NCI-H128 (cell line): ENCODE results near the gene NEK2.
"Not testable (repeated sequence)": the region's sequence is repeated elsewhere in the genome, so short reads cannot be mapped to it uniquely, and the experiment has no call there.

Experiments used
- DNase-seq: peaks from one replicate; lab custom pipeline; 2025; ENCODE audit not compliant: unreplicated experiment; lab: John Stamatoyannopoulos, UW

Gene NEK2

GRCh38 chr1:211652371-211652770 is 23.1 kb downstream of the NEK2 start:
- DNase-seq, result no peak

DNA sequence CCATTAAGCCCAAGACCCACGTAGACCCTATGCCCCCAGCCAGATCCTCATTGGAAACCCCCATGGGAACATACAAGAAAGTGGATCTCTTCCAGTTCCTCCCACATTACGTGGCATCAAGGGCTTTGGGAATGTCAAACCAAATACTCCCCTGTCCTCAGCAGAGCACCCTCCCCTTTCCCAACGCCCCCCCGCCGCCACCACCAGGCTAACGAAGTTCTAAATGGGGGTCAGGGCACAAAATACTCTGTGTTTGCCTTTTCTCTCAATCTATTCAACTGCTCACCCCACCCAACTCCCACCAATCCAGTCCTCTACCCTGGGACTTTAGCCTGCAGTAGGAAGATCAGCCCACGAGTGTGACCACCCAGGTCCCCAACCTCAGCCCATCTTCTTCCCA is 24.5 kb downstream of the NEK2 start:
- DNase-seq, result no peak

- no peak for DNase-seq
Observed at GRCh38 chr1:211648980-211649934, 26.2 kb downstream of the NEK2 start.

- DNase-seq, result no peak
Observed at GRCh38 chr1:211648336-211648735, 27.1 kb downstream of the NEK2 start.

DNA sequence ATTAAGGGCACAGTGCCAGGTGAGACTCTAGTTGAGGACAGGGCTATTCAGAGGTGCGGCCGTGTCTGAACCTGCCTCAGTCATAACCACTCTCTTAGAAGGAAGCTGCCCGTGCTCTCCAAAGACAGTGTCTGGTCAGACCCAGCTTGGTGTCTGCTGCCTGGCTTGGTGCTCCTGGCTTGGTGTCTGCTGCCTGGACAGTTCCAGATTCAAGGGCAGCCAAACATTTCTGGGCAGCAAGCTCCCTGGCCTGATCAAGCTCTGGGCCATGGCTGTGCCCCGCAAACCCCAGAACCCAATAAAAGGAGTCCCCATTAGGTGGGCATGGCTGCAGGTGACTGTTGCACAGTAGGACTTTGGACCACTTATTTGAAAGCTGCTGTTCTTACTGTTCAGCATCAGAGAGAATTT is 27.7 kb downstream of the NEK2 start:
- DNase-seq, result no peak

- DNase-seq, result no peak
Observed at GRCh38 chr1:211646566-211646965, 28.9 kb downstream of the NEK2 start.

DNA sequence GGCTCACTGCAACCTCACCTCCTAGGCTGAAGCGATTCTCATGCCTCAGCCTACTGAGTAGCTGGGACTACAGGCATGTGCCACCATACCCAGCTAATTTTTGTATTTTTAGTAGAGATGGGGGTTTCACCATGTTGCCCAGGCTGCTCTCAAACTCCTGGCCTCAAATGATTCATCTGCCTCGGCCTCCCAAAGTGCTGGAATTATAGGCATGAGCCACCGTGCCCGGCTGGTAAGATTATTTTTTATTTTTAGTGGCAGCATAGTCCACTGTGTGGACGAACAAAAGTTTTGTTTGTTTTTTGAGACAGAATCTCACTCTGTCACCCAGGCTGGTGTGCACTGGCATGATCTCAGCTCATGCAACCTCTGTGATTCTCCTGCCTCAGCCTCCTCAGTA is 29.8 kb downstream of the NEK2 start:
- not testable (repeated sequence) for DNase-seq

GRCh38 chr1:211644653-211645052 is 30.8 kb downstream of the NEK2 start:
- DNase-seq, result no peak

GRCh38 chr1:211643324-211644212 is 31.9 kb downstream of the NEK2 start:
- DNase-seq, result peak; percentile 50

DNA sequence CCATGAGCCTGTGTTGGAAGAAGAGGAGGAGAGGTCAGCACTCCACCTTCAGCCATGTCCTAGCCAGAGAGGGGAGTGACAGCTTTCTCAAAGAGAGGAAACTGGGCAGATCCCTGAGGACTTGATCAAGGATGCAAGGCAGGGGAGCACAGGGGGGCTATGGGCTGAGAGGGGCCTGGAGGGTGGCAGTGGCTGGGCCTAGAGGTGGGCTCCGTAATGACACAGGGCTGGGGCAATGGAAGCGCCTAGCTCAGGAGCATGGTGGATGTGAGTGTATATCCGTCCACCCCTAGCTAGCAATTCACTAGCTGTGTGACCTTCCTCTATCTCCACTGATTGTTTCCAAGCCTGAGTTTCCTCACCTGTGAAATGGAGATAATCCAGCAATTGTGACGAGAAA is 32.6 kb downstream of the NEK2 start:
- no peak for DNase-seq

GRCh38 chr1:211641942-211642341 is 33.5 kb downstream of the NEK2 start:
- no peak for DNase-seq

DNA sequence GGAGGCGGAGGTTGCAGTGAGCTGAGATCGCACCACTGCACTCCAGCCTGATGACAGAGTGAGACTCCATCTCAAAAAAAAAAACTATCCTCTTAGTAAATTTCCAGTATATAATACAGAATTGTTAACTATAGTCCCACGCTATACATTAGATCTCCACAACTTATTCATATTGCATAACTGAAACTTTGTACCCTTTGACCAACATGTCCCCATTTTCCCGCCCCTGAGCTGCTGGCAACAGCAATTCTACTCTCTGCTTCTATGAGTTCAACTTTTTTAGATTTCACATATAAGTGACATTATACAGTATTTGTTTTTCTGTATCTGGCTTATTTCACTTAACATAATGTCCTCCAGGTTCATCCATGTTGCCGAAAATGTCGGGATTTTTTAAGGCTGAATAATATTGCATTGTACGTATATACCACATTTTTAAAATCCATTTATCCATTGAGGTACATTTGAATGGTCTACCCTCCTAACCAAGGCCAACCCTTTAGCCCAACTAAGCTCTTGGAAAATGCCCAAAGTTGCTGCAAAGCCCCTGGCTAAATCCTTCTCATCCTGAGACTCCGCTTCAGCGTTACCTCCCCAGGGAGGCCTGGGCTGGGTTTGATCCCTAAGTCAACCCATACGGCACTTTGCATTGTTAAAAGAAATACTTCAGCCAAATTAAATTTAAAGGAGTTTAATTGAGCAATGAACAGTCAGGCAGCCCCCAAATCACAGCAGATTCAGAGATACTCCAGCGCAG is 34.2 kb downstream of the NEK2 start:
- no peak for DNase-seq

- DNase-seq, result no peak
Observed at GRCh38 chr1:211640301-211640630, 35.2 kb downstream of the NEK2 start.

GRCh38 chr1:211639475-211640300 is 35.7 kb downstream of the NEK2 start:
- DNase-seq, result no peak

- DNase-seq, result no peak
Observed at GRCh38 chr1:211638689-211639101, 36.7 kb downstream of the NEK2 start.

DNA sequence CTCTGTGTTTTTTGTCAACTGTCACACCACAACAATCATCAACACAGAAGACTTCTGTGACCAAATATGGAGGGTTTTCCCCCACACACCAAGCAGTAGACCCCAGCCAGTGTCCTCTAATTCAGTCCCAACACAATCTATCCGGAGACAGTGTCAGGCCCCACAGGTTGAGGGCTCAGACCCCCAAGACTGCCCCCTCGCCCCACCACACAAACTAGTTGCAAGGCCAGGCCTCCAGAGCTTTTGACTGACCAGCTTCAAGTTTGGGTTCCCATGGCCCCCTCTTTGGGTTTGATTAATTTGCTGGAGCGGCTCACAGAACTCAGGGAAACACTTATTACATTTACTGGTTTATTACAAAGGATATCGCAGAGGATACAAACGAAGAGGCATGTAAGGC is 37.2 kb downstream of the NEK2 start:
- DNase-seq, result no peak

DNA sequence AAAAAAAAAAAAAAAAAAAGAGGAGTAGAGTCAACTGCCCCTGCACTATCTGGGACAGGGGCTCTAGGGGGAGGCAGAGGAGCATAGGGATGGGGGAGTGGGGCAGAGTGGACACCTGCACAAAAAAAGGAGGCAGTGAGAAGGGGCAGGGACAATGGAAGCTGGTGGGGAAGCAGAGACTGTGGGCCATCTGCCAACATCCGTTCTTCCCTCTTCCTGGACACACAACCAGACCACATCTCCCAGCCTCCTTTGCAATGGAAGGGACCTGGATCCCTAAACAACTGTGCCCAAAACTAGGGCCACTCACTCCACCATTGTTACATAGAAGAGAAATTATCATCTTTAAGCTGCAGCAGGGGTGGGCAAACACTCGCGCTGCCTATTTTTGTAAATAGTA is 38.4 kb downstream of the NEK2 start:
- DNase-seq, result no peak

DNA sequence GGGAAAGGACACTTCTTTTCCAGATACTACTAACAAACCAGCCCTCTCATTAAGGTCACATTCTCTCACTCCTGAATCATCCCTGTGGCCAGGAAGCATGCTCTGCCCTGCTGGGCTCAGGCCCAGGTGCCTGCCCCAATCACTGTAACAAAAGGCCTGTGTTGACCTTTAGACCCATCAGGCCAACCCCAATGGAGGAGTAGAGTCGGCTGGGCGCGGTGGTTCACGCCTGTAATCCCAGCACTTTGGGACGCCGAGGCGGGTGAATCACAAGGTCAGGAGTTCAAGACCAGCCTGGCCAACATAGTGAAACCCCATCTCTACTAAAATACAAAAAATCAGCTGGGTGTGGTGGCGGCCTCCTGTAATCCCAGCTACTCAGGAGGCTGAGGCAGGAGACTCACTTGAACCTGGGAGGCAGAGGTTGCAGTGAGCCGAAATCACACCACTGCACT is 38.8 kb downstream of the NEK2 start:
- not testable (repeated sequence) for DNase-seq

DNA sequence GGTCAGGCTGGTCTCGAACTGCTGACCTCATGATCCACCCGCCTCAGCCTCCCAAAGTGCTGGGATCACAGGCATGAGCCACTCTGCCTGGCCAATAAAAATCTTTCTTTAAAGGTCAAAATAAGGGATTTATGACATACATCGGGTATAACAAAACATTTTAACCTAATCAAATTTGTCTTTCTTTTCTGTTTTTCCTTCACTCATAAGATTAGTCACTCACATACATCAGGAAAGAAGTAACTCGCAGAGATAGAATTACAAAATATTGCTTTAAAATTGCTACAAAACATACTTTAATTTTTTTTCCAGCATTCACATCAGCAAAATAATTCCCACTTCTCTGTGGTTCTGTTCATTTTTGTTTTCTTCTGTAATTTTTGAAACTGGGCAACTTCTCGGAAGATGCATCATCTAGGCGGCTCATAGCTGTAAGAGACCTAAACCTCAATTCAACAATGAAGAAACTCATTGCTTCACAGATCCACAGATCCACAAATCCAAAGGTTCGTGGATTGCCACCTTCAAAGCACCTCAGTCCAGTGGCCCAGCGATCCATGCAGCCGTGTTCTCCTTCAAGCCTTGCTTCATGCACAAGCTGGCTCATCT is 39.7 kb downstream of the NEK2 start:
- DNase-seq, result no peak

DNA sequence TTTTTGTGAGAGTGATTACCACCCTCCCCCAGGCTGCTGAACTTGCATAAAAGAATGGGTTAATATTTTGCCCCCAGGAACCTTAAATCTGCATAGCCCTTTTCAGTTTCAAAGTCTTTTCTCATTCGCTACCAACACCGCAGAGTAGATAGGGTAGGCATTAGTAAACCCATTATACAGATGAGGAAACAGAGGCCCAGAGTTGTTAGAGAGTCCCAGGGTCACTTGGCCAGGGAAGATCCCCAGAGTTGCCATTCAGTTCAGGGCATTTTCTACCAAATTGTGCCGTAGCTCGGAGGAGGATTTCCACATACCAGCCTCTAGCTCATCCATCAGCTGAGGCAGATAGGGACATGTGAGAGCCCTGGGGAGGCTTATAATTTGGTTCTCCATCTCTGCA is 40.5 kb downstream of the NEK2 start:
- no peak for DNase-seq
